Neural crest cell (in vitro differentiated cells): ENCODE data around the gene LDLR. TPM values are rescaled to one million over a fixed set of nuclear protein-coding genes. Genes with fewer than 3 reads are reported as not detected.
"Not testable (repeated sequence)": the region's sequence is repeated elsewhere in the genome, so short reads cannot be mapped to it uniquely, and the experiment has no call there.

Experiments
- DNase-seq: peaks from one replicate; pipeline ENCODE4 v3.0.0; 2021; ENCODE audit warnings: low read depth, mixed read lengths, low spot score
- H3K27ac Mint-ChIP-seq: one replicate; pipeline ENCODE4 v1.8.0; 2021; ENCODE audit warnings: mild to moderate bottlenecking, mixed read lengths; ENCODE audit not compliant: unreplicated experiment
- H3K27me3 Mint-ChIP-seq: 2 replicates; pipeline ENCODE4 v1.8.0; 2021; ENCODE audit warnings: low read depth, mild to moderate bottlenecking, mixed read lengths
- H3K36me3 Mint-ChIP-seq: 2 replicates; pipeline ENCODE4 v1.8.0; 2021; ENCODE audit warnings: low read depth, mild to moderate bottlenecking, mixed read lengths
- H3K4me1 Mint-ChIP-seq: 2 replicates; pipeline ENCODE4 v1.8.0; 2021; ENCODE audit warnings: mixed read lengths
- H3K4me3 Mint-ChIP-seq: one replicate; pipeline ENCODE4 v1.8.0; 2021; ENCODE audit warnings: mild to moderate bottlenecking, mixed read lengths
- H3K9me3 Mint-ChIP-seq: 2 replicates; pipeline ENCODE4 v1.8.0; 2021; ENCODE audit warnings: mixed read lengths
- total RNA-seq: library from RNA; stranded (reverse); gene quantifications from 2 replicates; pipeline ENCODE4 v1.2.1, GENCODE V29; 2021
- TF ChIP-seq, protein P1 (sequence below): fragments of 200-600 bp; sonication (generic); conservative IDR thresholded peaks from 2 replicates; pipeline ENCODE4 v1.5.0; 2021; ENCODE audit warnings: antibody characterized with exemption, mild to moderate bottlenecking

Gene LDLR
- total RNA-seq, 1 donor from 2014 or later: 152 TPM

DNA sequence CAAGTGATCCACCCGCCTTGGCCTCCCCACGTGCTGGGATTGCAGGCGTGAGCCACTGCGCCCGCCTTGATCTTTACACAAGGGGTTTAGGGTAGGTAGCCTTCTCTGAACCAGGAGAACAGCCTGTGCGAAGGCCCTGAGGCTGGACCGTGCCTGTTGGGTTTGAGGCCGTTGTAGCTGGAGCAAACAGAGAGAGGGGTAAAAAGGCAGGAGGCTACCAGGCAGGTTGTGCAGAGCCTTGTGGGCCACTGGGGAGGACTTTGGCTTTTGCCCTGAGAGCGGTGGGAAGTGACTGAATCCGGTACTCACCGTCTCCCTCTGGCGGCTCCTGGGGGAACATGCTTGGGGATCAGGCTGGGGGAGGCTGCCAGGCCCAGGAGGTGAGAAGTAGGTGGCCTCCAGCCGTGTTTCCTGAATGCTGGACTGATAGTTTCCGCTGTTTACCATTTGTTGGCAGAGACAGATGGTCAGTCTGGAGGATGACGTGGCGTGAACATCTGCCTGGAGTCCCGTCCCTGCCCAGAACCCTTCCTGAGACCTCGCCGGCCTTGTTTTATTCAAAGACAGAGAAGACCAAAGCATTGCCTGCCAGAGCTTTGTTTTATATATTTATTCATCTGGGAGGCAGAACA is 41.7 kb downstream of the LDLR start:
- H3K9me3 Mint-ChIP-seq: no peaks in the 10 kb centered on the region
- TF ChIP-seq, protein P1, sequence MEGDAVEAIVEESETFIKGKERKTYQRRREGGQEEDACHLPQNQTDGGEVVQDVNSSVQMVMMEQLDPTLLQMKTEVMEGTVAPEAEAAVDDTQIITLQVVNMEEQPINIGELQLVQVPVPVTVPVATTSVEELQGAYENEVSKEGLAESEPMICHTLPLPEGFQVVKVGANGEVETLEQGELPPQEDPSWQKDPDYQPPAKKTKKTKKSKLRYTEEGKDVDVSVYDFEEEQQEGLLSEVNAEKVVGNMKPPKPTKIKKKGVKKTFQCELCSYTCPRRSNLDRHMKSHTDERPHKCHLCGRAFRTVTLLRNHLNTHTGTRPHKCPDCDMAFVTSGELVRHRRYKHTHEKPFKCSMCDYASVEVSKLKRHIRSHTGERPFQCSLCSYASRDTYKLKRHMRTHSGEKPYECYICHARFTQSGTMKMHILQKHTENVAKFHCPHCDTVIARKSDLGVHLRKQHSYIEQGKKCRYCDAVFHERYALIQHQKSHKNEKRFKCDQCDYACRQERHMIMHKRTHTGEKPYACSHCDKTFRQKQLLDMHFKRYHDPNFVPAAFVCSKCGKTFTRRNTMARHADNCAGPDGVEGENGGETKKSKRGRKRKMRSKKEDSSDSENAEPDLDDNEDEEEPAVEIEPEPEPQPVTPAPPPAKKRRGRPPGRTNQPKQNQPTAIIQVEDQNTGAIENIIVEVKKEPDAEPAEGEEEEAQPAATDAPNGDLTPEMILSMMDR: peak; percentile 74
- DNase-seq: peak; percentile 78
- H3K27me3 Mint-ChIP-seq: peaks cover 20% of the 10 kb centered on the region
- peaks cover 43% of the 10 kb centered on the region for H3K36me3 Mint-ChIP-seq
- no peak overlapping the region for H3K27ac Mint-ChIP-seq
- peaks cover 2% of the 10 kb centered on the region for H3K4me1 Mint-ChIP-seq
- H3K4me3 Mint-ChIP-seq: peak overlapping the region; percentile 69

DNA sequence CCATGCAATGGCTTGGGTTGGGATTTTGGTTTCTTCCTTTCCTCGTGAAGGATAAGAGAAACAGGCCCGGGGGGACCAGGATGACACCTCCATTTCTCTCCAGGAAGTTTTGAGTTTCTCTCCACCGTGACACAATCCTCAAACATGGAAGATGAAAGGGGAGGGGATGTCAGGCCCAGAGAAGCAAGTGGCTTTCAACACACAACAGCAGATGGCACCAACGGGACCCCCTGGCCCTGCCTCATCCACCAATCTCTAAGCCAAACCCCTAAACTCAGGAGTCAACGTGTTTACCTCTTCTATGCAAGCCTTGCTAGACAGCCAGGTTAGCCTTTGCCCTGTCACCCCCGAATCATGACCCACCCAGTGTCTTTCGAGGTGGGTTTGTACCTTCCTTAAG is 42.2 kb downstream of the LDLR start:
- Mint-ChIP-seq H3K36me3 (peaks cover 39% of the 10 kb centered on the region), H3K4me3 (peak overlapping the region; percentile 69), H3K4me1 (peaks cover 7% of the 10 kb centered on the region), H3K27ac (no peak overlapping the region), H3K9me3 (no peaks in the 10 kb centered on the region), H3K27me3 (peaks cover 22% of the 10 kb centered on the region)
- TF ChIP-seq, protein P1: no peak
- DNase-seq: no peak

DNA sequence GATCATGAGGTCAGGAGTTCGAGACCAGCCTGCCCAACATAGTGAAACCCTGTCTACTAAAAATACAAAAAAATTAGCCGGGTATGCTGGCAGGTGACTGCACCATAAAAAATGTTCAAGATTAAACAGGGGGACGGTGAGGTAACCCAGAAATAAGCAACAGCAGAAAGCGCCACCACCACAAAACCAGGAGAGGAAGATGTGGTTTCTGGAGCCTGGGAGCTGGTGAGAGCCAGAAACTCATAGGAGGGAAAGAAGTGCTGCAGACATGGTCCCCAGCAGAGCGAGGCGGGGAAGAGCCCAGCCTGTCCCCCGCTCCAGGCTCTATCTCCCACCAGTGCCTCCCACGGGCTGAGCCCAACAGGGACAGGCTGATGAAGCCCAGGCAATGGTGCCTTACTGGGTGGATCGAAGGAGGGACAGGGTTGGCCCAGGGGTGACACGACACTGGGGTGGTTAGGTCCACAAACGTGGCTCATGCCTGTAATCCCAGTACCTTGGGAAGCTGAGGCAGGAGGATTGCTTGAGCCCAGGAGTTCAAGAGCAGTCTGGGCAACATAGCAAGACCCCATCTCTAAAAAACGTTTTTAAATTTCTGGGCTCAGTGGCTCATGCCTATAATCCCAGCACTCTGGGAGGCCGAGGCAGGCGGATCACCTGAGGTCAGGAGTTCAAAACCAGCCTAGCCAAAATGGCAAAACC is 47.3 kb downstream of the LDLR start:
- TF ChIP-seq, protein P1: no peak
- Mint-ChIP-seq H3K4me1 (peaks cover 24% of the 10 kb centered on the region), H3K36me3 (peaks cover 15% of the 10 kb centered on the region), H3K27ac (peak overlapping the region; percentile 43), H3K9me3 (no peaks in the 10 kb centered on the region), H3K27me3 (peaks cover 26% of the 10 kb centered on the region), H3K4me3 (peak overlapping the region; percentile 87)
- DNase-seq: no peak

DNA sequence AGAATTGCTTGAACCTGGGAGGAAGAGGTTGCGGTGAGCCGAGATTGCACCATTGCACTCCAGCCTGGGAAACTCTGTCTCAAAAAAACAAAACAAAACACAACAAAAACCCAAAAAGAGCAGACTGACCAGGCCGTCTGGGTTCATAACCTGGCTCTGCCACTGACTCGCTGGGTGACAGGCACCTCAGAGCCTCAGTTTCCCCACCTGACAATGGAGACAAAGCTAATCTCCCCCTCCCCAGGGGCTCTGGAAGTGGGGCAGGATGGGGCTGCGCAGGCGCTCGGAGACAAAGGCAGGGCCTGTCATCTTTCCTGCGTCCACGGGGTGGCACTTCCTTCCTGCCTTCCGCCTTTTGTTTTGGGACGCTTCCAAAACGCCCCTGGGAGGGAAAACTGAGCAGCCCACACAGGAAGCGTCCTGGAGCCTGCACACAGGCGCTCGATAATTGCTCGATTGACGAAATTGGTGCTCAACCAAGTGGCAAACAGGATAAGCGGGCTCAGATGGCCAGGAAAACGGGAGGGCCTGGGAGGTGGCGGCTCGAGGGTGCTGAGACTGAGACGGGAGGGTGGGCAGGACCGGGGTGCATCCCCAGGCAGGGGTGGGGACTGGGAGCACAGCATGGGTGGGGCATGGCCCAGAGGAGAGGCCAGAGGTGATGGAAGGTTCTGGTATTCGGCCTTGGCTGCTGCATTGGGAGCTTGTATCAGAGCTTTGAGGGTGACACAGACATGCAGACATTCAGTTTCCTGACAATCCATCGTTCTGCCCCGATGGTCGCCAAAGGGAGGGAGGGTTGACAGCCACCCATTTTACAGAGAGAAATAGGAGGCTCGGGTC is 48.5 kb downstream of the LDLR start:
- Mint-ChIP-seq H3K27me3 (peaks cover 26% of the 10 kb centered on the region), H3K36me3 (peaks cover 10% of the 10 kb centered on the region), H3K9me3 (no peaks in the 10 kb centered on the region), H3K4me1 (peaks cover 24% of the 10 kb centered on the region), H3K4me3 (peak overlapping the region; percentile 87), H3K27ac (peak overlapping the region; percentile 78)
- peak; percentile 69 for DNase-seq
- TF ChIP-seq, protein P1: peak; percentile 75

DNA sequence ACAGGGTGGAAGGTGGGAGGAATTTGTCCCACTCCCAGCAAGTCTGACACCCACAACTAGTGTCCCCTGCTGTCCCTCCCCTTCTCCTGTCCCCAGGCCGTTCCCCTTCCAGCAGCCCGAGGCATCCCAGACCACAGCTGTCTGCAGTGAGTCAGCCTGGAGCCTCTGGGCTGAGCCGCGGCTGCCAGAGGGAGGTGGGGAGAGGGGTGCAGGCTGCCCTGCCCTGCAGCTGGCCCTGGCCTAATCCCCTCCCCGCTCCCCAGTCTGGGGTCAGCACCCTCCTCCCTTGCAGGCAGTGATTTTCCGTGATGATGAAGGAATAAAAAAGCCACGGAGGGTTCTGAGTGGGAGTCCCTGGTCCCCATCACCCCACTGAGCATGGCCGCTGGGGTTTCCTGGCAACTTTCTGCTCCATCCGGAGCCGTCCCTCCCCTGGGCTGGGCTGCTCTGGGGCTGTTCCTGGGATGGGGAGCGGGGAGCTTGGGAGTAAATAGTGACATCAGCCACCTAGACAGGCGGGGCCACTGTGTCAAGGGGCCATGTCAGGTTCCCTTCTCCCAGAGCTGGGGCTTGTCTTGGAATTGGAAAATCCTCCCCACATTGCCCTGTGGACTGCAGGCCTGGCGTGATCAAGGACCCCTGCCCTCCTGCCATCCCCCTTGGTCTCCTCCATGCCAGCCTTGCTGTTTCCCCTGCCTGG is 49.5 kb downstream of the LDLR start:
- H3K27me3 Mint-ChIP-seq: peaks cover 23% of the 10 kb centered on the region
- peak overlapping the region; percentile 76 for H3K4me3 Mint-ChIP-seq
- H3K36me3 Mint-ChIP-seq: peaks cover 3% of the 10 kb centered on the region
- TF ChIP-seq, protein P1: no peak
- H3K9me3 Mint-ChIP-seq: no peaks in the 10 kb centered on the region
- DNase-seq: no peak
- H3K27ac Mint-ChIP-seq: peak overlapping the region; percentile 57
- peaks cover 33% of the 10 kb centered on the region for H3K4me1 Mint-ChIP-seq

DNA sequence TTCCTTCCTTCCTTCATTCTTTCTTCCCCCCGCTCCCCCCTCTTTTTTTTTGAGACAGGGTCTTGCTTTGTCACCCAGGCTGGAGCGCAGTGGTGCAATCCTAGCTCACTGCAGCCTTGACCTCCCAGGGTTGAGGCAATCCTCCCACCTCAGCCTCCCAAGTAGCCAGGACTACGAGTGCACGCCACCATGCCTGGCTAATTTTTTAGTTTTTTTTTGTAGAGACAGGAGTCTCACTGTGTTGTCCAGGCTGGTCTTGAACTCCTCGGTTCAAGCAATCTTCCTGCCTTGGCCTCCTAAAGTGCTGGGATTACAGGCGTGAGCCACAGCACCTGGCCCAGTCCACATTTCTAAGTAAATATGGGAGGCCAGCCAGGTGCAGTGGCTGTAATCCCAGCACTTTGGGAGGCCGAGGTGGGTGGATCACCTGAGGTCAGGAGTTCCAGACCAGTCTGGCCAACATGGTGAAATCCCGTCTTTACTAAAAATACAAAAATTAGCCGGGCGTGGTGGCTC is 50.8 kb downstream of the LDLR start:
- H3K36me3 Mint-ChIP-seq, H3K9me3 Mint-ChIP-seq, H3K27ac Mint-ChIP-seq, DNase-seq: not testable (repeated sequence)
- Mint-ChIP-seq H3K4me3 (peak overlapping the region; percentile 19), H3K27me3 (peaks cover 20% of the 10 kb centered on the region), H3K4me1 (peaks cover 33% of the 10 kb centered on the region)
